Fibroblast of skin of right quadriceps (primary cell): ENCODE measurements around the gene ARSG.
"Not testable (repeated sequence)": the region's sequence is repeated elsewhere in the genome, so short reads cannot be mapped to it uniquely, and the experiment has no call there.

Experiments used
- DNase-seq: peaks from one replicate; pipeline ENCODE4 v3.0.0-alpha.2; 2013

The ARSG gene

DNA sequence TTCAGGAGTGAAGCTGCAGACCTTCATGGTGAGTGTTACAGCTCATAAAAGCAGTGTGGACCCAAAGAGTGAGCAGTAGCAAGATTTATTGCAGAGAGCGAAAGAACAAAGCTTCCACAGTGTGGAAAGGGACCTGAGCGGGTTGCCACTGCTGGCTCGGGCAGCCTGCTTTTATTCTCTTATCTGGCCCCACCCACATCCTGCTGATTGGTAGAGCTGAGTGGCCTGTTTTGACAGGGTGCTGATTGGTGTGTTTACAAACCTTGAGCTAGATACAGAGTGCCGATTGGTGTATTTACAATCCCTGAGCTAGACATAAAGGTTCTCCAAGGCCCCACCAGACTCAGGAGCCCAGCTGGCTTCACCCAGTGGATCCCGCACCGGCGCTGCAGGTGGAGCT is 17.2 kb downstream of the ARSG start:
- not testable (repeated sequence) for DNase-seq

DNA sequence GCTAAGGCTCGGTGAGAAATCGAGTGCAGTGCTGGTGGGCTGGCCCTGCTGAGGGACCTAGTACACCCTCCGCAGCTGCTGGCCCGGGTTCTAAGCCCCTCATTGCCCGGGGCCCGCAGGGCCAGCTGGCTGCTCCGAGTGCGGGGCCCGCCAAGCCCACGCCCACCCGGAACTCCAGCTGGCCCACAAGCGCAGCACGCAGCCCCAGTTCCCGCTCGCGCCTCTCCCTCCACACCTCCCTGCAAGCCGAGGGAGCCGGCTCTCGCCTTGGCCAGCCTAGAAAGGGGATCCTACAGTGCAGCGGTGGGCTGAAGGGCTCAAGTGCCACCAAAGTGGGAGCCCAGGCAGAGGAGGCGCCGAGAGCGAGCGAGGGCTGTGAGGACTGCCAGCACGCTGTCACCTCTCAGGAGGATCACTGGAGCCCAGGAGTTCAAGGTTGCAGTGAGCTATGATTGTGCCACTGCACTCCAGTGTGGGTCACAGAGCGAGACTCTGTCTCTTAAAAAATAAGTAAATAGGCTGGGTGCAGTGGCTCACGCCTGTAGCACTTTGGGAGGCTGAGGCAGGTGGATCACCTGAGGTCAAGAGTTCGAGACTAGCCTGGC is 17.9 kb downstream of the ARSG start:
- DNase-seq = not testable (repeated sequence)

GRCh38 chr17:68310152-68310551 is 18.9 kb downstream of the ARSG start:
- no peak for DNase-seq

DNA sequence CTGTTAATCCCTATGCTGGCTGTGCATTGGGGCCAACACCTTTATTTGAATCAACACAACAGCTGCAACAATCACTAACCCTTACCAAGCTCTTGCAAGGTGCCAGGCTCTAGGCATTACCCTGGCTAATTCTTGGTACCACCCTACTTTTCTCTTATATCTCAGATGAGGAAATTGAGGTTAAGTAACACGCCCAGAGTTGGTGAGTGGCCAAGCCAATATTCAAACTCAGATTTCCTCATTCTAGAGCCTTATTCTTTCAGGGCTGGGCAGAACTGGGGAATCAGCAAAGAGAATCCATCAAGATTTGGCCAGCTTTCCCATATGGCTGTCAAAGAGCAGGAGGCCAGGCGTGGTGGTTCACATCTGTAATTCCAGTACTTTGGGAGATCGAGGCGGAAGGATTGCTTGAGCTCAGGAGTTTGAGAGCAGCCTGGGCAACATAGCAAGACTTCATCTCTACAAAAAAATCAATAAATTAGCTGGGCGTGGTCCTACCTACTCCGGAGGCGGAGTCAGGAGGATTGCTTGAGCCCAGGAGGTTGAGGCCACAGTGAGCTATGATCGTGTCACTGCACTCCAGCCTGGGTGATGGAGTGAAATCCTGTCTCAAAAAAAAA is 23.7 kb downstream of the ARSG start:
- no peak for DNase-seq

DNA sequence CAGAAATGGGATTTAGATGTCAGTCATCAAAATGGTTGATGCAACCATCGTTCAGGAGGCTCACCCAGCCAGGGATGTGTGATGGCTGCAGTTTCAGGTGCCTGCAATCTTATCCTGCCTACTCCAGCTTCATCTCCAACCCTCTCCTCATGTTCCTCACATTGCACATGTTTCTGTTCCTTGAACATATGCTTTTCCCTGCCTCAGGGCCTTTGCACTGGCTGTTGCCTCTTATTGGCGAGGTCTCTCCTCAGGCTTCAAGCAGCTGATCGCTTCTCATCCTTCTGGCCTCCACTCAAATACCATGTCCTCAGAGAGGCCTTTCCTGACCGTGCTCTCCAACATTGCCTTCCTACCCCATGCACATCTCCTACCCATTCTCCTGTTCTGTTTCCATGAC is 24.6 kb downstream of the ARSG start:
- DNase-seq = no peak

GRCh38 chr17:68317458-68317857 is 26.2 kb downstream of the ARSG start:
- DNase-seq = no peak

DNA sequence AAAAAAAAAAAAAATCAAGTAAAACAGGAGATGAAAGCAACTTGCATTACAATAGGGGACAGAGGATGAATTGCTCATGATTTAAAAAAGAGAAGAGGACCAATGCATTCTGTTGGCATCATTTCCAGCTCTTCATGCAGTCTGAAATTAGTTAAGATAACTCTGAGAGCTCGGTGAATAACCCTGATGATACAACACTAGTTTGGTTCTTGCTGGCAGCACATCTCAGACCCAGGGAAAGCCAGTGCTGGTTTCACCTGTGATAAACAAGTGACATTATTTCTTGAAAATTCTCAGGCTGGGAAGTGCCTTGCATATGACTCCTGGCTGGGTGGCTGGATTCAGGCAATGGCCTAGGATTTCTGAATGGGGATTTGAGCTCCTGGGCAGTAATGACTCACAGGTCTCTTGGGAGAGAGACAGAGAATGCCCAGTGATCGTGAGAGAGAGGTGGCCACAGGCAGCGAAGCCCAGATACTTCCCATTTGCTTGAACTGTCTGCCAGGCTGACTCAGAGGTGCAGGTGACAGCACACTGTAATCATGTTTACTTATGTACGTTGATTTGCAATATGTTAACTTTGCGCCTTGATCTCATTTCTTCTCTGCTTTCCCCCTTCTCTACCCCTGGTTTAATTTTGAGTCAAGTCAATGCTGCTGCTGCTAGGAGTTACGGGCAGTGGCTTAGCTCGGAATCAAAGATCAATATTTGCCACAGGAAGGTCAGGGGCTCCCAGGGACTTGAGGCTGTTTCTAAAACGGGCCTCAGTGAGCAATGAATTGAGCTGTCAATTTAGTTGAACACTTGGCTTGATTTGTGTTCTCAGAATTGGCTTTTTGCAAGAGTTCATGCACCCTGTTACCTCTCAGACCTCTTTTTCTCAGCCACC is 27.1 kb downstream of the ARSG start:
- no peak for DNase-seq

DNA sequence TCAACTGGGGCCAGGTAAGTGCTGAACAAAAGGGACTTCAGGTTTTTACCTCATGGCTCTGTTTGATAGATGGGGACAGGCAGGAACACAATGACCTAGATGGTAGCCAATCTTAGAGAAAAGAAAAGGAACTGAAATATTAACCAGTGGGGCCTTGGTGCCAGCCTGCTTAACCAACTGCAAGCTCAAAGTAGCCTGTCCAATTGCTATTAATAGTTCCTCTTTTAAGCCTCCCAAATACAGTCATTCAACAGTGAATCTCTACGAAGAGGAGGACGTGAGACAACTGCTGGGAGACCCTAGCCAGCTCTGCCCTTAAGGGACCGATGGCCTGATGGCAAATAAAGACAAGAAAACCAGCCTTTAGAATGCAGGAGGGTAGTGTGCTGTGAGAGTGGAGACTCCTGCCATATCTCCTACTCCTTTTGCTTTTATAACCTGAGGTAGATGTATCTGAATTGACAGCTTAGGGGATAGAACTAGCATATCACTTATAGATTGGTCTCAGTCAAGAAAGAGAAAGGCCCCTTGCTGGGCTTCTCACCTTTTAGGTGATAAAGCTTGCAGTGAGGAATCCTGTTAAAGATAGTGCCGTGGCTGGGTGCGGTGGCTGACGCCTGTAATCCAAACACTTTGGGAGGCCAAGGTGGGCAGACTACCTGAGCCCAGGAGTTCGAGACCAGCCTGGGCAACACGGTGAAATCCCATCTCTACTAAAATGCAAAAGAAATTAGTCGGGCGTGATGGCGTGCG is 28.3 kb downstream of the ARSG start:
- no peak for DNase-seq

DNA sequence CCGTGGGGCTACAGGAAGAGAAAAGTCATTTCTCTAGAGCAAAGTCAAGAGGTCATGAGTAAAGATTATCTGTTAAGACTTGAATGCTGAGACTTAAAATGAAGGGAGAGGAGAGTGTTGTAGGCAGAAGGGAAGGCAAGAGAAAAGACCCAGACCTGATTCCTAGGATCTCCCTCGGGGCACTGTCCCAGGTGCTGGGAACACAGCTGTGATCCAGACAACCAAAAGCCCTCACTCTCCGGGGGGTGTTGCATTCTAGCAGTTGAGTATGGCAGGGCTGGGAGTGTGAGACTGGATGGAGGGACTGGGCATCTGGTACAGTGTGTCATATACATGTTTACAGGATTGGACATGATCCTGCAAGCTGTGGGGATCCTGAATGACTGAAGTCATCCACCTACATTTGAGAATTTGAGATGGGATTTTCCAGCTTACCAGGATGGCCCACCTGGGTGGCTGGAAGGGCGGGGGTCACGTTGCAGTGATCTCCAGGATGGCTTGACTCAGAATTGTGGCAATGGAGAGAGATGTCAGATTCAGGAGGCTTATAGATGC is 29.1 kb downstream of the ARSG start:
- DNase-seq = no peak

DNA sequence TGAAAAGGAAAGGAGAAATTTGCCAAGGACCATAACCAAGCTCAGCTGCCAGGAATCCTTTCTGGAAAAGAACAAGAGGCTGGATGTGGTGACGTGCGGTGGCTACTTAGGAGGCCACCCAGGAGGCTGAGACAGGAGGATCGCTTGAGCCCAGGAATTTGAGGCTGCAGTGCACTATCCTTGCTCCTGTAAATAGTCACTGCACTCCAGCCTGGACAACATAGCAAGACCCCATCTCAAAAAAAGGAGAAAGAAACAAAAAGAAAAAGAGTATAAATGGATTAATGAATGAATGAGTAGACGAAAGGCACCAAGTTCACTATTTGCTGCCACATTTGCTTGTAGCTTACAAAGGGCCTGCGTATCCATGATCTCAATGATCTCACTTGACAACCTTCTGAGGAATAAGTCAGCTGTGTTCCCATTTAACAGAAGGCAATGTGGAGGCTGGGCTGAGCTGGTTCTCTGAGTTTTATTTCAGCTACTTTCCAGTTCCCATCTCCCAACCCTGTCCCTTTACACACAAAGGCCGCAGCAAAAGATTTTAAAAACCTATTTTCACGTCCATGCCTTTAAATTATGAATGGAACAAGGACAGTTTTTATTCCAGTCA is 29.8 kb downstream of the ARSG start:
- DNase-seq = no peak

DNA sequence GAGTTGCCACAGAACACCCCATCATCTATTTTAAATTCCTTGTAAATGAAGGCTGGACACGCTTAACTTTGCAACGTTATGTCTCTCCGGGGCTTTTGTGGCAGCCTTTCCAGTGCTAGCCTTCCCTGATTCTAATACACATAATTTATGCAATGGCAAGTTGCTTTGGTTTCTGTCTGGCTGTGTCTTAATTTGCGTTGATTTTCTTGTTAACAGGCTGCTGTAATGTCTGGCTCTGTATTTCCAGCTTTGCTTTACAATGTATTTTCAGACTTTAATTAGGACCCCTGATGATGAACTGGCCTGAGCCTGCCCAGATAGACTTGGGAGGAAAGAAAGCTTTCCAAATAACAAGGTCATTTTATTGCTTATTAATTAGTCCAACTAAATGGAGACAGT is 30.3 kb downstream of the ARSG start:
- DNase-seq = no peak

- DNase-seq = no peak
Observed at GRCh38 chr17:68322630-68323029, 31.3 kb downstream of the ARSG start.

GRCh38 chr17:68324114-68324513 is 32.8 kb downstream of the ARSG start:
- no peak for DNase-seq

GRCh38 chr17:68324654-68325336 is 33.5 kb downstream of the ARSG start:
- no peak for DNase-seq

DNA sequence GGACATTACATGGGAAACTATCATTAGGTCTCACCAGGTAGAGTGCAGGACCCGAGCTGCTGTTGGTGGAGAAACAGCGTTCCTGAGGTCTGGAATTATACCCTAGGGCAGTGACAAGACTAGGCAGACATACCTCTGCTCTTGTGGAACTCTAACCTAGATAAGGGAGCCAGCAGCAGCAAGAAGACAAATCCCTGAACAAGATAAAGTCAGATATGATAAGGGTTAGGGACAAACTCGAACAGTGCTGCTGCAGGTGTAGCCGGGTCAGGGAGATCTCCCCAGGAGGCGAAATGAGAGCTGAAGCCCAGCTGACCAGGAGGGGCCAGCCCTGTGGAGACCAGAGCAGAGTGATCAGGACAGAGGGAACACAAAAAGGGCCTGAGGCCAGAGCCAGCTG is 34.7 kb downstream of the ARSG start:
- no peak for DNase-seq

GRCh38 chr17:68326681-68327080 is 35.4 kb downstream of the ARSG start:
- DNase-seq = no peak

- DNase-seq = no peak
Observed at GRCh38 chr17:68327823-68328557, 36.7 kb downstream of the ARSG start.

- no peak for DNase-seq
Observed at GRCh38 chr17:68328676-68329075, 37.4 kb downstream of the ARSG start.

DNA sequence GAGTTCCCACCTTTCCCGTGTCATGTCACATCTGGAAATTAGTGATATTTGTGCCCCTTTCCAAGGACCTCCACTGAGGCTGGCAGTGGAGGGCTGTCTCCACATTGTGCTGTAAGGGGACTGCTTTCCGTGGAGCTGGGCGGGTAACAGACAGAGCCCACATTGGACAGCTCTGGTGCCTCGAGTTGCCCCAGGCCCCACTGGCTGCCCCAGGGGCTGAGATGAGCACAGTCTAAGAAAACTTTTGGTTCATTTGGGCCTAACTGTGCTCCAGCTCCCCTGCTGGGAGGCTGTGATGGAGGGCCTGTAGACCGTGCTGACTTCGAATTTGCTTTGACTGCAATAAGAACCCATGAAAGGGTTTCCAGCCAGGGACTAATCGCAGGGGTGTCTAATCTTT is 38.0 kb downstream of the ARSG start:
- DNase-seq = no peak

- DNase-seq = not testable (repeated sequence)
Observed at GRCh38 chr17:68331932-68332331, 40.6 kb downstream of the ARSG start.

- DNase-seq = no peak
Observed at GRCh38 chr17:68334393-68334792, 43.1 kb downstream of the ARSG start.
